Parathyroid adenoma (tissue), 2 donors: Measurements from ENCODE around the gene KLK11.

Experiments
- H2AFZ ChIP-seq: fragments of 300-600 bp; sonication (generic); one replicate; pipeline ENCODE4 v1.7.0; 2017; ENCODE audit warnings: antibody characterized with exemption, mild to moderate bottlenecking
- H3K27ac ChIP-seq: fragments of 300-600 bp; sonication (generic); one replicate; pipeline ENCODE4 v1.7.0; 2017
- H3K27me3 ChIP-seq: fragments of 300-600 bp; sonication (generic); one replicate; pipeline ENCODE4 v1.7.0; 2017; ENCODE audit warnings: low read length; ENCODE audit not compliant: control insufficient read depth, insufficient read depth
- H3K36me3 ChIP-seq: fragments of 300-600 bp; sonication (generic); one replicate; pipeline ENCODE4 v1.7.0; 2017; ENCODE audit warnings: low read length; ENCODE audit not compliant: control insufficient read depth, insufficient read depth
- H3K4me1 ChIP-seq: fragments of 300-600 bp; sonication (generic); one replicate; pipeline ENCODE4 v1.7.0; 2017; ENCODE audit warnings: control low read depth
- H3K4me2 ChIP-seq: fragments of 300-600 bp; sonication (generic); one replicate; pipeline ENCODE4 v1.7.0; 2017; ENCODE audit warnings: low read length
- H3K4me3 ChIP-seq: fragments of 300-600 bp; sonication (generic); one replicate; pipeline ENCODE4 v1.7.0; 2017; ENCODE audit warnings: low read depth, low read length
- H3K79me2 ChIP-seq: fragments of 300-600 bp; sonication (generic); one replicate; pipeline ENCODE4 v1.7.0; 2017; ENCODE audit warnings: control low read depth
- H3K9ac ChIP-seq: fragments of 300-600 bp; sonication (generic); one replicate; pipeline ENCODE4 v1.7.0; 2017; ENCODE audit warnings: mild to moderate bottlenecking
- H3K9me3 ChIP-seq: fragments of 300-600 bp; sonication (generic); one replicate; pipeline ENCODE4 v1.7.0; 2017; ENCODE audit warnings: low read length; ENCODE audit not compliant: control insufficient read depth
- TF ChIP-seq, protein P1 (sequence below): fragments of 300-600 bp; sonication (generic); IDR thresholded peaks from one replicate; pipeline ENCODE4 v1.7.0; 2017; ENCODE audit warnings: antibody characterized with exemption, mild to moderate bottlenecking
- donor health status: primary hyperparathyroidism.

Gene KLK11

DNA sequence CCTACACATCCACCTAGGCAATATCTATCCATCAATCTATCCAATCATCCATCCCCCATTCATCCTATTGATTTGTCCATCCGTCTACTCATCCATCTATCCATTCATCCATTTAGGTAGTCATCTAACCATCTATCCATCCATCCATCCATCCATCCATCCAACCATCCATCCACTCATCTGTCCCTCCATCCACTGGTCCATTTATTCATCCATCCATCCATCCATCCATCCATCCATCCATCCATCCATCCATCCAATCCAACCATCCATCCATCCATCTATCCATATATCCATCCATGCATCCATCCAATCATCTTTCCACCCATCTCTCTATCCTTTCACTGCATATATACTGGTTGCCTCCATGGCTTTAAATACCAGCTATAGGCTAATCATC, 34.6 kb upstream of the KLK11 start:
- H3K79me2 ChIP-seq, result no peaks in the 10 kb centered on the region
- H3K36me3 ChIP-seq, result no peaks in the 10 kb centered on the region
- TF ChIP-seq, protein P1, sequence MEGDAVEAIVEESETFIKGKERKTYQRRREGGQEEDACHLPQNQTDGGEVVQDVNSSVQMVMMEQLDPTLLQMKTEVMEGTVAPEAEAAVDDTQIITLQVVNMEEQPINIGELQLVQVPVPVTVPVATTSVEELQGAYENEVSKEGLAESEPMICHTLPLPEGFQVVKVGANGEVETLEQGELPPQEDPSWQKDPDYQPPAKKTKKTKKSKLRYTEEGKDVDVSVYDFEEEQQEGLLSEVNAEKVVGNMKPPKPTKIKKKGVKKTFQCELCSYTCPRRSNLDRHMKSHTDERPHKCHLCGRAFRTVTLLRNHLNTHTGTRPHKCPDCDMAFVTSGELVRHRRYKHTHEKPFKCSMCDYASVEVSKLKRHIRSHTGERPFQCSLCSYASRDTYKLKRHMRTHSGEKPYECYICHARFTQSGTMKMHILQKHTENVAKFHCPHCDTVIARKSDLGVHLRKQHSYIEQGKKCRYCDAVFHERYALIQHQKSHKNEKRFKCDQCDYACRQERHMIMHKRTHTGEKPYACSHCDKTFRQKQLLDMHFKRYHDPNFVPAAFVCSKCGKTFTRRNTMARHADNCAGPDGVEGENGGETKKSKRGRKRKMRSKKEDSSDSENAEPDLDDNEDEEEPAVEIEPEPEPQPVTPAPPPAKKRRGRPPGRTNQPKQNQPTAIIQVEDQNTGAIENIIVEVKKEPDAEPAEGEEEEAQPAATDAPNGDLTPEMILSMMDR, result no peak
- no peaks in the 10 kb centered on the region for H3K4me1 ChIP-seq
- no peak overlapping the region for H2AFZ ChIP-seq
- H3K9me3 ChIP-seq, result no peaks in the 10 kb centered on the region
- H3K27me3 ChIP-seq, result no peaks in the 10 kb centered on the region
- H3K4me2 ChIP-seq, result no peak overlapping the region
- H3K4me3 ChIP-seq, result no peak overlapping the region
- H3K9ac ChIP-seq, result no peak overlapping the region
- H3K27ac ChIP-seq, result no peak overlapping the region

GRCh38 chr19:51060336-51060735, 33.9 kb upstream of the KLK11 start:
- Histone ChIP-seq H3K4me1 (no peaks in the 10 kb centered on the region), H3K9me3 (no peaks in the 10 kb centered on the region), H3K36me3 (no peaks in the 10 kb centered on the region), H2AFZ (no peak overlapping the region), H3K79me2 (no peaks in the 10 kb centered on the region), H3K27ac (no peak overlapping the region), H3K9ac (no peak overlapping the region), H3K4me2 (no peak overlapping the region), H3K4me3 (no peak overlapping the region), H3K27me3 (no peaks in the 10 kb centered on the region)
- TF ChIP-seq, protein P1, result no peak

DNA sequence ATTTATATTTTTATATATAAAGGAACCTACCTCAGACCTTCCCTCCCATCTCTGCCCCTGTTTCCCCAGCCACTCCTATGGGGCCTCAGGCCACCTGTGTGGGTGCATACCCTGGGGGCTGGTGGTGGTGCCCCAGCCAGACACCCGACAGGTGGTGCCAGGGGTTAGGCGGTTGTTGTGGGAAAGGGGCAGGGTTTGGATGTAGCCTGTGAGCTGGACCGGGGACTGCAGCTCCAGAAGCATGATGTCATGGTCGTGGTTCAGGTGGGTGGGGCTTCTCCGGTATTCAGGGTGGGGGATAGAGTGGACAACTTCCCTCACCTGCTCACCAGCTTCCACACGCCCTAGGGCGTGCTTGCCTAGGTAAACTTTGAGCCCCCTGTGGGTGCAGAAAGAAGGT, 33.3 kb upstream of the KLK11 start:
- Histone ChIP-seq H3K27me3 (no peaks in the 10 kb centered on the region), H3K79me2 (no peaks in the 10 kb centered on the region), H2AFZ (no peak overlapping the region), H3K4me2 (no peak overlapping the region), H3K4me3 (no peak overlapping the region), H3K9me3 (no peaks in the 10 kb centered on the region), H3K36me3 (no peaks in the 10 kb centered on the region), H3K4me1 (no peaks in the 10 kb centered on the region), H3K9ac (no peak overlapping the region), H3K27ac (no peak overlapping the region)
- TF ChIP-seq, protein P1, result no peak

- Histone ChIP-seq H3K27me3 (no peaks in the 10 kb centered on the region), H3K9ac (no peak overlapping the region), H3K9me3 (no peaks in the 10 kb centered on the region), H3K27ac (no peak overlapping the region), H2AFZ (no peak overlapping the region), H3K4me2 (no peak overlapping the region), H3K4me1 (no peaks in the 10 kb centered on the region), H3K4me3 (no peak overlapping the region), H3K79me2 (no peaks in the 10 kb centered on the region), H3K36me3 (no peaks in the 10 kb centered on the region)
- TF ChIP-seq, protein P1, result no peak
Measured at GRCh38 chr19:51055866-51056265, 29.4 kb upstream of the KLK11 start.

DNA sequence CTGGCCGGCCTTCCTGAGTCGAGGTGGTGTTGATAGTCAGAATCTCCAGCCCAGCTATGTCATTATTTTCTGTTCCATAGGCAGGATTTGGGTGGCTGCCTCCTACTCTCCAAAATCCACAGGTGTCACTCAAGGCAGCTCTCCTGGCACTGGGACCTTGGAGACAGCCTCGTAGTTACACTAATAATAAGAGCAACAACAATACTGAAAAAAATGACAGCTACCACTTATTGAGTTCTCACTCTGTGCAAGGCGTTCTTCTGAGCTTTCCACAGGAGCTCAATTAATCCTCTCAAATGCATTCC, 20.6 kb upstream of the KLK11 start:
- Histone ChIP-seq H3K36me3 (no peaks in the 10 kb centered on the region), H3K9me3 (no peaks in the 10 kb centered on the region)

More for the DNA sequence above, 20.6 kb upstream of the KLK11 start:
- no peak overlapping the region for H2AFZ ChIP-seq
- no peak overlapping the region for H3K9ac ChIP-seq
- H3K4me1 ChIP-seq, result no peaks in the 10 kb centered on the region
- no peaks in the 10 kb centered on the region for H3K79me2 ChIP-seq
- H3K27ac ChIP-seq, result no peak overlapping the region
- no peak overlapping the region for H3K4me2 ChIP-seq
- H3K4me3 ChIP-seq, result no peak overlapping the region
- no peaks in the 10 kb centered on the region for H3K27me3 ChIP-seq
- TF ChIP-seq, protein P1, result no peak
